Omental fat pad (tissue), 4 donors: ENCODE measurements around the gene CCDC9B. TPM values are rescaled to one million over a fixed set of nuclear protein-coding genes. Genes with fewer than 3 reads are reported as not detected.

Experiments
- ATAC-seq: fragments of 150-250 bp; one replicate; pipeline ENCODE4 v1.9.1; 2016; ENCODE audit warnings: mild to moderate bottlenecking, moderate library complexity; ENCODE audit not compliant: low FRiP score
- DNase-seq: peaks from one replicate; pipeline ENCODE4 v3.0.0-alpha.2; 2019; ENCODE audit warnings: low spot score
- CTCF ChIP-seq, 3 donors: fragments of 450-650 bp; IDR thresholded peaks; one replicate each; pipeline ENCODE4 v1.5.1; 2016 to 2017; ENCODE audit warnings: antibody characterized with exemption in 3 of 3, mild to moderate bottlenecking in 3 of 3, moderate library complexity in 2 of 3
- total RNA-seq, 4 donors: library from RNA; depleted of rRNA; stranded (reverse); fragments of >200 nt; gene quantifications; one replicate each; pipeline ENCODE4 v1.1.0, GENCODE V29; 2016

The CCDC9B gene
- total RNA-seq, 4 donors from 2014 or later: 1.1 to 7.4 (median 4.5) TPM

DNA sequence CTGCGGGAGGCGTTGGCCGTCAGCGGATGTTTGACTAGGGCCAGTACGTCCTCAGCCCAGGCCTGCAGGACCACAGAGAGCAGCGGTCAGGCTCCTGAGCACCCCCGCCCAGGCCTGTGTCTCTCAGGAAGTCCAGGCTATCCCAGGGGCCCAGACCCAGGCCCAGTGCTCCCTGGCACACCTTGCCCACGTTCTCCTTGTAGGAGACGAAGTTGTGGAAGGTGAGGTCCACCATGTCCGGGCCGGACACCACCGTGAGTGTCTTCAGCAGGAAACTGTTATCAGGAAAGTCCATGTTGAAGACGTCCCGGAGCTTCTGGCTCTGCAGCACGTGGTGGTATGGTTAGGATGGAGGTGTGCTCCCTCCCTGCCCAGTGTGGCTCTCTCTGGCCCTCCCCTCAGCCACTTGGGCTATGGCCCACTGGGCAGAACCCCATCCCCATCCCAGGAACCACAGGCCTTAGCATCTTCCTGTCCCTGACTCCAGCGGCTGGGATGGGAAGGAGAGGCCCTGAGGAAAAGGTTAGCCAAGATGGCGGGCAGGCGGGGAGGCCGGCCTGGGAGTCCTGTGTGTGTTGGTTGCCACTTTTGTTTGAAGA is 38.4 kb downstream of the CCDC9B start:
- no peak for DNase-seq
- no peak for ATAC-seq

DNA sequence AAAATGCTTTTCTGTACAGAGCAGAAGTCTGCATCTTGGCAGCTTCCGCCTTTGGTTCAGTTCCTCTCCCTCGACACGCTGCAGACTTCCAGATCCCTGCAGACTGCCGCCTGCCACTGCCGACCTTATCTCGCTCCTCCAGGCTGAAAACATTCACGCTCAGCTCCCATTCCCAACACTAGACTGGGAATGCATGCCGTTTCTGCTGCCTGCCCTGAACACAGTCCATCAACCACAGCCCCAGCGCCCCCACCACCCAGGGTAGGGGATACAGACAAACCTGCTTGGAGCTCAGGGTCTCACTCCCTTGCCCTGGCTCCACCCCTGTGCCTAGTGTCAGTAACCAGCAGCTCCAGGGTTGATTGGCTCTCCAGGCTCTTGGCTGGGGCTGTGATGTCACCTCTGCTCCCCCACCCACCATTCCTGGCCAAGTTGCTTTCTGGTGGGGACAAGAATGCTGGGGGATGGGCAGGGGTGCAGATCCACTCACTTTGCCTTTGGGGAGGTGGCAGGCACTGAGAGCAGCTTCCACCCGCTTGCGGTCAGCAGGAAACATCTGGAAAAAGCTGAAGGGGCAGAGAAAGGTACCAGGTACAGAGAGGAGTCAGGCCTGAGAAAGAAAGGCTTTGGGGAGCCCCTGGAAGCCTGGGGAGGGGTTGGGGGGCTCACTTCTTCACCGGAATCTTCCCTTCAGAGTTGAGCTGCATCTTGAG is 39.1 kb downstream of the CCDC9B start:
- no peak for ATAC-seq
- no peak for DNase-seq
- no peak for TF ChIP-seq CTCF (IDR thresholded peaks at IDR 0.05)

More for the DNA sequence above, 38.4 kb downstream of the CCDC9B start:
- TF ChIP-seq CTCF (IDR thresholded peaks at IDR 0.05): no peak

DNA sequence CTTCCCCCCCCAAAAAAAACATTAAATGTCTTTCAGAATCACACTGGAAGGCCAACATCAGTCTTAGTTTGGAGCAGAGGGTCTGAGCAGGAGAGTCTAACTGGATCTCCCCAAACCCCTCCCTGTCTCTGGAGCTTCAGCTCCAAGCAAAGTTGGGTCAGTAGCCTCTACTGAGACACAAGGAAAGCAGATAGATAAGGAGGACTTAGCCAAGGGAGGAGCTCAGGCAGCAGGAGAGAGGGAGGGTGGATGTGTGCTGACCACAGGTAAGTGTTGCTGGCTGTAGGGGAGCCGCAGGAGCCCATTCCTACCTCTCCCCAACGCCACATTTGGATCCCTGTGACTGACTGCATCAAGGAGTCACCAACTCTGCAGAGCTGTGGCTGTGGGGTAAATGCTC is 40.0 kb downstream of the CCDC9B start:
- DNase-seq (no peak), ATAC-seq (no peak)
- no peak for TF ChIP-seq CTCF (IDR thresholded peaks at IDR 0.05)

GRCh38 chr15:40300367-40300766 is 40.4 kb downstream of the CCDC9B start:
- no peak for TF ChIP-seq CTCF (IDR thresholded peaks at IDR 0.05)
- DNase-seq (no peak), ATAC-seq (no peak)

GRCh38 chr15:40298216-40298935 is 42.4 kb downstream of the CCDC9B start:
- no peak for TF ChIP-seq CTCF (IDR thresholded peaks at IDR 0.05)
- ATAC-seq (no peak), DNase-seq (no peak)

DNA sequence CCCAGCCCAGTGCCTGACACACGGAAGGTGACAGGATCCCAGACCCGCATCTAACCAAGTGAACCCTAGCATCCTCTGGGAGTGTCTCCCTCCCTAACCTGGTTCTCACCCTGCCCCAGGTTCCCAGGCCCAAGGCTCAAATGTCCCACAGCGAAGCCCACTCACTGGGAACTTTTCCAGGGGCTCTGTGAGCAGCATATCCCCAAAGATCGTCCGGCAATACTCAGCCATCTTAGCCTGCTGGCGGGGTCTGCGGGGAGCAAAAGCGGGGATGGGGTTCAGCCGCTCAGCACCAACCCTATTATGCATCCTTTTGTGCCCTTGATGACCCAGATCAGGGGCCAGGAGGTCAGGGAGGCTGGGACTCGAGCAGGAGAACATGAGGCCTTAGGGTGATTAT is 43.4 kb downstream of the CCDC9B start:
- no peak for ATAC-seq
- TF ChIP-seq CTCF (IDR thresholded peaks at IDR 0.05): no peak
- DNase-seq: no peak
